GM12875 (cell line): ENCODE results near the gene CREB5.

Experiments used
- H3K4me3 ChIP-seq: one replicate; pipeline ENCODE4 v1.5.1; 2011; ENCODE audit warnings: low read depth, low read length, control low read depth
- CTCF ChIP-seq: IDR thresholded peaks from 2 replicates; pipeline ENCODE4 v1.5.1; 2011; ENCODE audit warnings: low read depth, mild to moderate bottlenecking, control low read depth, inconsistent platforms, low read length, moderate library complexity, borderline replicate concordance; ENCODE audit not compliant: insufficient read depth

CREB5 gene

GRCh38 chr7:28798274-28798673 lies 386.0 kb downstream of the CREB5 start:
- TF ChIP-seq CTCF: no peak
- H3K4me3 ChIP-seq: no peak overlapping the region

DNA sequence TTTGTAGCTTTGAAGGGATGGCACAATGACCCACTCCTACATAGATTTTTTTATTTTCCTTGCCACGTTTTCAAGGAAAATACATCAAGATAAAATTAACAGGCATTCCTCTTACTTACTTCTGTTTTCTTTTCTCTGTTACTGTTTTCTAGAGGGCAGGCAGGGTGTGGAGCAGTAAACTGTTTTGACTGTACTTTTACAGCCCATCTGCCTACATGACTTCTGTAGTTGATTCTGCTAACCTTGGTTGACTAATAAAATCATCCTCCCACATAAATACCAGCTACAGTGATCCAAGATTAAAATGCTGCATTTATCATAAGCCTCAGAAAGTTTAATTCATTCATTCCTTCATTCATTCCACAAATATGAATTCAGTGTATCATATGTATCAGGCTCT lies 387.3 kb downstream of the CREB5 start:
- no peak for TF ChIP-seq CTCF
- H3K4me3 ChIP-seq: no peak overlapping the region

DNA sequence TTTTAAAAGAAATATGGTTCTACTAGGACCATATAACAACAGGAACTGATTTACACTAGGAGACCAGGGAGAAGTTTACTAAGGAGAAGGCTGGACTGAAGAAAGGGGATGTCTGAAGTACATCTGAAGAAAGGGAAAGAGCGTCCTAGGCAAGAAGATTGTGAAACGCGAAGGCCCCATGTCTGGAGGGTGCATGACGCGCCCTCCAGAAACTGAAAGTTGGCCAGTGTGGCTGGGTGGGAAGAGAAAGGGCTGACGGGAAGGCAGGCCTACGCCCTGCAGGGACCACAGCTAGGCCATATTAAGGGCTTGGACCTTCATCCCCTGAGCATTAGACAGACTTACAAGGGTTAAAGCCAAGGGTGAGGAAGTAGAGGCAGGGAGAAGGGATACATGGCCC lies 387.8 kb downstream of the CREB5 start:
- TF ChIP-seq CTCF: no peak
- no peak overlapping the region for H3K4me3 ChIP-seq

- H3K4me3 ChIP-seq: no peak overlapping the region
- no peak for TF ChIP-seq CTCF
These were observed 390.1 kb downstream of the CREB5 start for GRCh38 chr7:28802450-28802849.

DNA sequence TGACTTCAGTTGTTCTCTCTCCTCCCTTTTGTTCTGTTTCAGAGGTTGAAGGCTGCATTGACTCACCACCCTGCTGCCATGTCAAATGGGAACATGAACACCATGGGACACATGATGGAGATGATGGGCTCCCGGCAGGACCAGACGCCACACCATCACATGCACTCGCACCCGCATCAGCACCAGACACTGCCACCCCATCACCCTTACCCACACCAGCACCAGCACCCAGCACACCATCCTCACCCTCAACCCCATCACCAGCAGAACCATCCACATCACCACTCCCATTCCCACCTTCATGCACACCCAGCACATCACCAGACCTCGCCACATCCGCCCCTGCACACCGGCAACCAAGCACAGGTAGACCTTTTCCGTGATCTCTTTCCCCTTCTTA lies 391.8 kb downstream of the CREB5 start:
- no peak for TF ChIP-seq CTCF
- H3K4me3 ChIP-seq: no peak overlapping the region

- TF ChIP-seq CTCF: no peak
- no peak overlapping the region for H3K4me3 ChIP-seq
These were observed 392.7 kb downstream of the CREB5 start for GRCh38 chr7:28804990-28805389.

DNA sequence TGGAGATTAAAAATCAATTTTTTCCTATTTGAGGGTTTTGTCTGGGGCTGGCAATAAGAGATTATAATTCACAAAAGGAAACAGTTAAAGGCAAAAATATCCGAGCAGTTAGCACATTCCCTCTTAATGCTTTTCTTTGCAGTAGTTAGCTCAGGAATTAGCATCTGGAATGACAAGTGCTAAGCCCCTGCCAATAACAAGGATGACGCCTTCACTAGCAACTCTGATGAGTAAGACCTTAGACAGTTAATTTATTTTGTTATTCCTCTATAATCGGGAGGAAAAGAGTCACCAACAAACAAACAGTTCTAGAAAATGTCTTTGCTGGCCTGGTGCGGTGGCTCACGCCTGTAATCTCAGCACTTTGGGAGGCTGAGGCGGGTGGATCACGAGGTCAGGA lies 394.5 kb downstream of the CREB5 start:
- H3K4me3 ChIP-seq: no peak overlapping the region
- no peak for TF ChIP-seq CTCF
